Astrocyte (in vitro differentiated cells and primary cell): ENCODE results near the gene RBBP8. TPM values are rescaled to one million over a fixed set of nuclear protein-coding genes. Genes with fewer than 3 reads are reported as not detected.

Experiments
- DNase-seq: peaks from one replicate; pipeline ENCODE4 v3.0.0-alpha.2; 2010; ENCODE audit warnings: low read depth
- FAIRE-seq: peaks from 2 replicates; lab custom pipeline; 2011; peaks lifted over from hg19 to GRCh38; lab: Jason Lieb, UNC
- H2AFZ ChIP-seq: 2 replicates; pipeline ENCODE4 v1.6.0; 2012; ENCODE audit warnings: low read depth, low read length, inconsistent platforms
- H3K27ac ChIP-seq: 2 replicates; pipeline ENCODE4 v1.5.1; 2011; ENCODE audit warnings: low read depth, low read length, inconsistent platforms
- H3K27me3 ChIP-seq: 2 replicates; pipeline ENCODE4 v1.6.0; 2011; ENCODE audit warnings: low read length, inconsistent platforms; ENCODE audit not compliant: insufficient read depth
- H3K36me3 ChIP-seq: 2 replicates; pipeline ENCODE4 v1.5.1; 2011; ENCODE audit warnings: low read length, inconsistent platforms; ENCODE audit not compliant: insufficient read depth
- H3K4me1 ChIP-seq: 2 replicates; pipeline ENCODE4 v1.5.1; 2011; ENCODE audit warnings: low read length, inconsistent platforms; ENCODE audit not compliant: insufficient read depth
- H3K4me2 ChIP-seq: 2 replicates; pipeline ENCODE4 v1.6.0; 2012; ENCODE audit warnings: low read length, inconsistent platforms
- H3K4me3 ChIP-seq: 2 replicates; pipeline ENCODE4 v1.5.1; 2011; ENCODE audit warnings: low read depth, mild to moderate bottlenecking, low read length, inconsistent platforms; ENCODE audit not compliant: insufficient read depth
- H3K79me2 ChIP-seq: 2 replicates; pipeline ENCODE4 v1.6.0; 2012; ENCODE audit warnings: mild to moderate bottlenecking, low read length, inconsistent platforms; ENCODE audit not compliant: insufficient read depth
- H3K9ac ChIP-seq: 2 replicates; pipeline ENCODE4 v1.6.0; 2012; ENCODE audit warnings: mild to moderate bottlenecking, low read length, inconsistent platforms
- H3K9me3 ChIP-seq: 2 replicates; pipeline ENCODE4 v1.5.1; 2012; ENCODE audit warnings: low read depth, mild to moderate bottlenecking, low read length, inconsistent platforms; ENCODE audit not compliant: insufficient read depth
- H4K20me1 ChIP-seq: 2 replicates; pipeline ENCODE4 v1.6.0; 2012; ENCODE audit warnings: low read length, inconsistent platforms; ENCODE audit not compliant: insufficient read depth
- H3K27ac Mint-ChIP-seq: one replicate; pipeline ENCODE4 v1.8.0; 2021; ENCODE audit warnings: mild to moderate bottlenecking, mixed read lengths; ENCODE audit not compliant: unreplicated experiment
- H3K27me3 Mint-ChIP-seq: one replicate; pipeline ENCODE4 v1.8.0; 2021; ENCODE audit warnings: low read depth, mixed read lengths; ENCODE audit not compliant: unreplicated experiment
- H3K36me3 Mint-ChIP-seq: one replicate; pipeline ENCODE4 v1.8.0; 2021; ENCODE audit warnings: low read depth, mixed read lengths; ENCODE audit not compliant: unreplicated experiment
- H3K4me1 Mint-ChIP-seq: one replicate; pipeline ENCODE4 v1.8.0; 2021; ENCODE audit warnings: low read depth, mixed read lengths; ENCODE audit not compliant: unreplicated experiment
- H3K4me3 Mint-ChIP-seq: one replicate; pipeline ENCODE4 v1.8.0; 2021; ENCODE audit warnings: mild to moderate bottlenecking, moderate library complexity, mixed read lengths; ENCODE audit not compliant: unreplicated experiment
- H3K9me3 Mint-ChIP-seq: one replicate; pipeline ENCODE4 v1.8.0; 2021; ENCODE audit warnings: mild to moderate bottlenecking, mixed read lengths; ENCODE audit not compliant: unreplicated experiment
- EZH2 ChIP-seq: IDR thresholded peaks from 2 replicates; pipeline ENCODE4 v1.6.1; 2012; ENCODE audit warnings: mild to moderate bottlenecking, low read length, inconsistent platforms; ENCODE audit not compliant: insufficient read depth
- total RNA-seq: library from RNA; stranded (reverse); gene quantifications from 2 replicates; pipeline ENCODE4 v1.2.1, GENCODE V29; 2021
- TF ChIP-seq, protein P1 (sequence below): IDR thresholded peaks from 2 replicates; pipeline ENCODE4 v1.5.1; 2011; ENCODE audit warnings: low read depth, mild to moderate bottlenecking, inconsistent platforms, low read length, moderate library complexity; ENCODE audit not compliant: insufficient read depth

The RBBP8 gene
- total RNA-seq, 1 donor from 2014 or later, result 23.4 TPM

- FAIRE-seq (no peak), DNase-seq (no peak)
- Mint-ChIP-seq H3K4me1 (peaks cover 3% of the 10 kb centered on the region), H3K9me3 (no peaks in the 10 kb centered on the region), H3K27ac (no peak overlapping the region), H3K36me3 (peaks cover 3% of the 10 kb centered on the region), H3K27me3 (no peaks in the 10 kb centered on the region), H3K4me3 (no peak overlapping the region)
- no peak overlapping the region for H3K4me2 ChIP-seq
- H3K4me3 ChIP-seq, result no peak overlapping the region
- no peaks in the 10 kb centered on the region for H4K20me1 ChIP-seq
- H3K4me1 ChIP-seq, result no peaks in the 10 kb centered on the region
- no peaks in the 10 kb centered on the region for H3K79me2 ChIP-seq
- TF ChIP-seq EZH2, result no peak
- TF ChIP-seq, protein P1, sequence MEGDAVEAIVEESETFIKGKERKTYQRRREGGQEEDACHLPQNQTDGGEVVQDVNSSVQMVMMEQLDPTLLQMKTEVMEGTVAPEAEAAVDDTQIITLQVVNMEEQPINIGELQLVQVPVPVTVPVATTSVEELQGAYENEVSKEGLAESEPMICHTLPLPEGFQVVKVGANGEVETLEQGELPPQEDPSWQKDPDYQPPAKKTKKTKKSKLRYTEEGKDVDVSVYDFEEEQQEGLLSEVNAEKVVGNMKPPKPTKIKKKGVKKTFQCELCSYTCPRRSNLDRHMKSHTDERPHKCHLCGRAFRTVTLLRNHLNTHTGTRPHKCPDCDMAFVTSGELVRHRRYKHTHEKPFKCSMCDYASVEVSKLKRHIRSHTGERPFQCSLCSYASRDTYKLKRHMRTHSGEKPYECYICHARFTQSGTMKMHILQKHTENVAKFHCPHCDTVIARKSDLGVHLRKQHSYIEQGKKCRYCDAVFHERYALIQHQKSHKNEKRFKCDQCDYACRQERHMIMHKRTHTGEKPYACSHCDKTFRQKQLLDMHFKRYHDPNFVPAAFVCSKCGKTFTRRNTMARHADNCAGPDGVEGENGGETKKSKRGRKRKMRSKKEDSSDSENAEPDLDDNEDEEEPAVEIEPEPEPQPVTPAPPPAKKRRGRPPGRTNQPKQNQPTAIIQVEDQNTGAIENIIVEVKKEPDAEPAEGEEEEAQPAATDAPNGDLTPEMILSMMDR, result no peak
- H3K9ac ChIP-seq, result no peak overlapping the region
- H3K36me3 ChIP-seq, result no peaks in the 10 kb centered on the region
- no peaks in the 10 kb centered on the region for H3K27me3 ChIP-seq
- no peaks in the 10 kb centered on the region for H3K9me3 ChIP-seq
- H2AFZ ChIP-seq, result no peak overlapping the region
- H3K27ac ChIP-seq, result no peak overlapping the region
Measured at GRCh38 chr18:22987547-22988189, 54.5 kb downstream of the RBBP8 start.

- H2AFZ ChIP-seq, result no peak overlapping the region
- H3K27ac ChIP-seq, result no peak overlapping the region
- TF ChIP-seq, protein P1, result no peak
- no peak for TF ChIP-seq EZH2
- no peak for DNase-seq
- FAIRE-seq, result no peak
- Mint-ChIP-seq H3K27ac (no peak overlapping the region), H3K4me1 (peaks cover 3% of the 10 kb centered on the region), H3K4me3 (no peak overlapping the region), H3K9me3 (no peaks in the 10 kb centered on the region), H3K27me3 (no peaks in the 10 kb centered on the region), H3K36me3 (peaks cover 5% of the 10 kb centered on the region)
- no peaks in the 10 kb centered on the region for H3K36me3 ChIP-seq
- H3K4me1 ChIP-seq, result no peaks in the 10 kb centered on the region
- H3K4me3 ChIP-seq, result no peak overlapping the region
- H3K9me3 ChIP-seq, result no peaks in the 10 kb centered on the region
- H3K27me3 ChIP-seq, result no peaks in the 10 kb centered on the region
- H3K79me2 ChIP-seq, result no peaks in the 10 kb centered on the region
- H3K9ac ChIP-seq, result no peak overlapping the region
- H4K20me1 ChIP-seq, result no peaks in the 10 kb centered on the region
- H3K4me2 ChIP-seq, result no peak overlapping the region
Measured at GRCh38 chr18:22988208-22988607, 55.1 kb downstream of the RBBP8 start.

DNA sequence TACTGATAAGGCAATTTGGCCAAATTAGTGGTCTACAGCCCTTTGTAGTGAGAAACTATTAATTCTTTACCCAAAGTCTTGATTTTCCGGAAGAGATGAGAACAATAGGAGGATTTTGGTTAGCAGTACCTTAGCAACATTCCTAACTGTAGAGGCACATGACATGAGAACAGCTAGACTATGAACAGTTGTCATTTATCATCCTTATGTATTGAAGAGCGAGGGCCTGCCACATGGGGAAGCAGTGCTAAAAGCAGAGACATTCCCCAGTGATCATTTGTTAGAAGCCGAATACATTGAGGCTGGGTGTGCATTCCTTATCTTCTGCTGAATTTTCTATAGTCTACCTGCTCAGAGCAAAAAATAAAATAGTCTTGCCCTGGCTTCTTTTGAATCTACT, 65.2 kb downstream of the RBBP8 start:
- no peaks in the 10 kb centered on the region for H3K4me1 ChIP-seq
- no peak for FAIRE-seq
- DNase-seq, result peak; percentile 63
- Mint-ChIP-seq H3K4me1 (peaks cover 8% of the 10 kb centered on the region), H3K9me3 (no peaks in the 10 kb centered on the region), H3K27ac (no peak overlapping the region), H3K27me3 (no peaks in the 10 kb centered on the region), H3K4me3 (no peak overlapping the region), H3K36me3 (no peaks in the 10 kb centered on the region)
- H3K36me3 ChIP-seq, result no peaks in the 10 kb centered on the region
- H2AFZ ChIP-seq, result no peak overlapping the region
- no peak overlapping the region for H3K27ac ChIP-seq
- no peak overlapping the region for H3K4me2 ChIP-seq
- no peak for TF ChIP-seq EZH2
- TF ChIP-seq, protein P1, result no peak
- no peaks in the 10 kb centered on the region for H3K9me3 ChIP-seq
- H4K20me1 ChIP-seq, result no peaks in the 10 kb centered on the region
- H3K4me3 ChIP-seq, result no peak overlapping the region
- H3K9ac ChIP-seq, result no peak overlapping the region
- no peaks in the 10 kb centered on the region for H3K79me2 ChIP-seq
- H3K27me3 ChIP-seq, result no peaks in the 10 kb centered on the region
